B cell (primary cell): Measurements from ENCODE around the gene LCT.

Experiments
- EZH2 ChIP-seq: IDR thresholded peaks from 2 replicates; pipeline ENCODE4 v1.6.1; 2012; ENCODE audit warnings: borderline replicate concordance, low read depth, mild to moderate bottlenecking, moderate library complexity, low read length; ENCODE audit not compliant: insufficient read depth, poor library complexity, severe bottlenecking
- TF ChIP-seq, protein P1 (sequence below): fragments of 200-600 bp; IDR thresholded peaks from one replicate; pipeline ENCODE4 v1.8.0; 2022; ENCODE audit warnings: antibody characterized with exemption, mild to moderate bottlenecking

DNA sequence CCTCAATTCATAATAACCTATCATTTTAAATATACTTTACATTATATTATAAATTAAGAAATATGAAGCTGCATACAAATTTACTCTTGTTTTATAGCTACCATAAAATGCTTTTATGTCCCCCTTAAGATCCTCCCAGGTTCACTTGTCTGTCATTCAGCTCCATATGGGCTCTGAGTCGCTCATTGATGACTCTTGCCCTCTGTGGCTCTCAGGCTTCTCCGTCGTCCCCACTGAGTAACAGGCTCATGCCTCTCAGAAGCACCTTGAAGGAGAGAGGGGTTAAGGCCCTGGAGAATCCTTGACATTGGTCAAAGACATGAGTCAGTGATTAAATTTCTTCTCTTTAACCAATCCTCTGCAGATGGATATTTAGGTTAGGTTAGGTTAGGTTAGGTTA lies 45.4 kb upstream of the LCT start:
- TF ChIP-seq, protein P1, sequence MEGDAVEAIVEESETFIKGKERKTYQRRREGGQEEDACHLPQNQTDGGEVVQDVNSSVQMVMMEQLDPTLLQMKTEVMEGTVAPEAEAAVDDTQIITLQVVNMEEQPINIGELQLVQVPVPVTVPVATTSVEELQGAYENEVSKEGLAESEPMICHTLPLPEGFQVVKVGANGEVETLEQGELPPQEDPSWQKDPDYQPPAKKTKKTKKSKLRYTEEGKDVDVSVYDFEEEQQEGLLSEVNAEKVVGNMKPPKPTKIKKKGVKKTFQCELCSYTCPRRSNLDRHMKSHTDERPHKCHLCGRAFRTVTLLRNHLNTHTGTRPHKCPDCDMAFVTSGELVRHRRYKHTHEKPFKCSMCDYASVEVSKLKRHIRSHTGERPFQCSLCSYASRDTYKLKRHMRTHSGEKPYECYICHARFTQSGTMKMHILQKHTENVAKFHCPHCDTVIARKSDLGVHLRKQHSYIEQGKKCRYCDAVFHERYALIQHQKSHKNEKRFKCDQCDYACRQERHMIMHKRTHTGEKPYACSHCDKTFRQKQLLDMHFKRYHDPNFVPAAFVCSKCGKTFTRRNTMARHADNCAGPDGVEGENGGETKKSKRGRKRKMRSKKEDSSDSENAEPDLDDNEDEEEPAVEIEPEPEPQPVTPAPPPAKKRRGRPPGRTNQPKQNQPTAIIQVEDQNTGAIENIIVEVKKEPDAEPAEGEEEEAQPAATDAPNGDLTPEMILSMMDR: no peak
- TF ChIP-seq EZH2: no peak
